Astrocyte (in vitro differentiated cells and primary cell): ENCODE data around the gene PUSL1. TPM values are rescaled to one million over a fixed set of nuclear protein-coding genes. Genes with fewer than 3 reads are reported as not detected.

Source experiments
- DNase-seq: peaks from one replicate; pipeline ENCODE4 v3.0.0-alpha.2; 2010; ENCODE audit warnings: low read depth
- FAIRE-seq: peaks from 2 replicates; lab custom pipeline; 2011; peaks lifted over from hg19 to GRCh38; lab: Jason Lieb, UNC
- H2AFZ ChIP-seq: 2 replicates; pipeline ENCODE4 v1.6.0; 2012; ENCODE audit warnings: low read depth, low read length, inconsistent platforms
- H3K27ac ChIP-seq: 2 replicates; pipeline ENCODE4 v1.5.1; 2011; ENCODE audit warnings: low read depth, low read length, inconsistent platforms
- H3K27me3 ChIP-seq: 2 replicates; pipeline ENCODE4 v1.6.0; 2011; ENCODE audit warnings: low read length, inconsistent platforms; ENCODE audit not compliant: insufficient read depth
- H3K36me3 ChIP-seq: 2 replicates; pipeline ENCODE4 v1.5.1; 2011; ENCODE audit warnings: low read length, inconsistent platforms; ENCODE audit not compliant: insufficient read depth
- H3K4me1 ChIP-seq: 2 replicates; pipeline ENCODE4 v1.5.1; 2011; ENCODE audit warnings: low read length, inconsistent platforms; ENCODE audit not compliant: insufficient read depth
- H3K4me2 ChIP-seq: 2 replicates; pipeline ENCODE4 v1.6.0; 2012; ENCODE audit warnings: low read length, inconsistent platforms
- H3K4me3 ChIP-seq: 2 replicates; pipeline ENCODE4 v1.5.1; 2011; ENCODE audit warnings: low read depth, mild to moderate bottlenecking, low read length, inconsistent platforms; ENCODE audit not compliant: insufficient read depth
- H3K79me2 ChIP-seq: 2 replicates; pipeline ENCODE4 v1.6.0; 2012; ENCODE audit warnings: mild to moderate bottlenecking, low read length, inconsistent platforms; ENCODE audit not compliant: insufficient read depth
- H3K9ac ChIP-seq: 2 replicates; pipeline ENCODE4 v1.6.0; 2012; ENCODE audit warnings: mild to moderate bottlenecking, low read length, inconsistent platforms
- H3K9me3 ChIP-seq: 2 replicates; pipeline ENCODE4 v1.5.1; 2012; ENCODE audit warnings: low read depth, mild to moderate bottlenecking, low read length, inconsistent platforms; ENCODE audit not compliant: insufficient read depth
- H4K20me1 ChIP-seq: 2 replicates; pipeline ENCODE4 v1.6.0; 2012; ENCODE audit warnings: low read length, inconsistent platforms; ENCODE audit not compliant: insufficient read depth
- H3K27ac Mint-ChIP-seq: one replicate; pipeline ENCODE4 v1.8.0; 2021; ENCODE audit warnings: mild to moderate bottlenecking, mixed read lengths; ENCODE audit not compliant: unreplicated experiment
- H3K27me3 Mint-ChIP-seq: one replicate; pipeline ENCODE4 v1.8.0; 2021; ENCODE audit warnings: low read depth, mixed read lengths; ENCODE audit not compliant: unreplicated experiment
- H3K36me3 Mint-ChIP-seq: one replicate; pipeline ENCODE4 v1.8.0; 2021; ENCODE audit warnings: low read depth, mixed read lengths; ENCODE audit not compliant: unreplicated experiment
- H3K4me1 Mint-ChIP-seq: one replicate; pipeline ENCODE4 v1.8.0; 2021; ENCODE audit warnings: low read depth, mixed read lengths; ENCODE audit not compliant: unreplicated experiment
- H3K4me3 Mint-ChIP-seq: one replicate; pipeline ENCODE4 v1.8.0; 2021; ENCODE audit warnings: mild to moderate bottlenecking, moderate library complexity, mixed read lengths; ENCODE audit not compliant: unreplicated experiment
- H3K9me3 Mint-ChIP-seq: one replicate; pipeline ENCODE4 v1.8.0; 2021; ENCODE audit warnings: mild to moderate bottlenecking, mixed read lengths; ENCODE audit not compliant: unreplicated experiment
- CTCF ChIP-seq: IDR thresholded peaks from 2 replicates; pipeline ENCODE4 v1.5.1; 2011; ENCODE audit warnings: low read depth, mild to moderate bottlenecking, inconsistent platforms, low read length, moderate library complexity; ENCODE audit not compliant: insufficient read depth
- EZH2 ChIP-seq: IDR thresholded peaks from 2 replicates; pipeline ENCODE4 v1.6.1; 2012; ENCODE audit warnings: mild to moderate bottlenecking, low read length, inconsistent platforms; ENCODE audit not compliant: insufficient read depth
- total RNA-seq: library from RNA; stranded (reverse); gene quantifications from 2 replicates; pipeline ENCODE4 v1.2.1, GENCODE V29; 2021

Gene PUSL1
- total RNA-seq, 1 donor from 2014 or later: 29.4 TPM

GRCh38 chr1:1286313-1287261, 21.8 kb upstream of the PUSL1 start:
- Histone ChIP-seq H3K36me3 (no peaks in the 10 kb centered on the region), H3K9me3 (no peaks in the 10 kb centered on the region), H4K20me1 (no peaks in the 10 kb centered on the region), H3K4me2 (no peak overlapping the region), H3K9ac (no peak overlapping the region), H3K27ac (no peak overlapping the region), H2AFZ (no peak overlapping the region), H3K4me1 (peaks cover 6% of the 10 kb centered on the region), H3K27me3 (no peaks in the 10 kb centered on the region), H3K4me3 (no peak overlapping the region), H3K79me2 (no peaks in the 10 kb centered on the region)
- no peak for TF ChIP-seq EZH2
- TF ChIP-seq CTCF: no peak
- H3K36me3 Mint-ChIP-seq: no peaks in the 10 kb centered on the region
- H3K4me3 Mint-ChIP-seq: no peak overlapping the region
- FAIRE-seq (no peak), DNase-seq (no peak)
- no peaks in the 10 kb centered on the region for H3K4me1 Mint-ChIP-seq
- peaks cover 2% of the 10 kb centered on the region for H3K27me3 Mint-ChIP-seq
- H3K27ac Mint-ChIP-seq: no peak overlapping the region
- no peaks in the 10 kb centered on the region for H3K9me3 Mint-ChIP-seq

- no peak for FAIRE-seq
Measured at GRCh38 chr1:1287288-1288110, 20.9 kb upstream of the PUSL1 start.

More at GRCh38 chr1:1287288-1288110, 20.9 kb upstream of the PUSL1 start:
- TF ChIP-seq CTCF (no peak), EZH2 (no peak)
- H3K4me3 ChIP-seq: no peak overlapping the region
- DNase-seq: no peak
- Mint-ChIP-seq H3K9me3 (no peaks in the 10 kb centered on the region), H3K4me3 (no peak overlapping the region), H3K36me3 (no peaks in the 10 kb centered on the region), H3K27ac (no peak overlapping the region), H3K4me1 (no peaks in the 10 kb centered on the region), H3K27me3 (peaks cover 2% of the 10 kb centered on the region)
- H3K79me2 ChIP-seq: no peaks in the 10 kb centered on the region
- no peaks in the 10 kb centered on the region for H3K27me3 ChIP-seq
- no peak overlapping the region for H3K9ac ChIP-seq
- no peak overlapping the region for H3K4me2 ChIP-seq
- no peaks in the 10 kb centered on the region for H3K9me3 ChIP-seq
- H4K20me1 ChIP-seq: peaks cover 4% of the 10 kb centered on the region
- H2AFZ ChIP-seq: no peak overlapping the region
- H3K36me3 ChIP-seq: no peaks in the 10 kb centered on the region
- no peak overlapping the region for H3K27ac ChIP-seq
- peaks cover under 1% of the 10 kb centered on the region for H3K4me1 ChIP-seq
